Activated CD4-positive, alpha-beta T cell treated with anti-CD3 and anti-CD28 coated beads, Interleukin-2, amount 50 U/mL, for 16 hours (primary cell): ENCODE measurements around the gene RFNG.

Experiments used
- DNase-seq: peaks from one replicate; pipeline ENCODE4 v3.0.0-alpha.2; 2020

The RFNG gene

GRCh38 chr17:82058230-82058854, 6.7 kb upstream of the RFNG start:
- no peak for DNase-seq

DNA sequence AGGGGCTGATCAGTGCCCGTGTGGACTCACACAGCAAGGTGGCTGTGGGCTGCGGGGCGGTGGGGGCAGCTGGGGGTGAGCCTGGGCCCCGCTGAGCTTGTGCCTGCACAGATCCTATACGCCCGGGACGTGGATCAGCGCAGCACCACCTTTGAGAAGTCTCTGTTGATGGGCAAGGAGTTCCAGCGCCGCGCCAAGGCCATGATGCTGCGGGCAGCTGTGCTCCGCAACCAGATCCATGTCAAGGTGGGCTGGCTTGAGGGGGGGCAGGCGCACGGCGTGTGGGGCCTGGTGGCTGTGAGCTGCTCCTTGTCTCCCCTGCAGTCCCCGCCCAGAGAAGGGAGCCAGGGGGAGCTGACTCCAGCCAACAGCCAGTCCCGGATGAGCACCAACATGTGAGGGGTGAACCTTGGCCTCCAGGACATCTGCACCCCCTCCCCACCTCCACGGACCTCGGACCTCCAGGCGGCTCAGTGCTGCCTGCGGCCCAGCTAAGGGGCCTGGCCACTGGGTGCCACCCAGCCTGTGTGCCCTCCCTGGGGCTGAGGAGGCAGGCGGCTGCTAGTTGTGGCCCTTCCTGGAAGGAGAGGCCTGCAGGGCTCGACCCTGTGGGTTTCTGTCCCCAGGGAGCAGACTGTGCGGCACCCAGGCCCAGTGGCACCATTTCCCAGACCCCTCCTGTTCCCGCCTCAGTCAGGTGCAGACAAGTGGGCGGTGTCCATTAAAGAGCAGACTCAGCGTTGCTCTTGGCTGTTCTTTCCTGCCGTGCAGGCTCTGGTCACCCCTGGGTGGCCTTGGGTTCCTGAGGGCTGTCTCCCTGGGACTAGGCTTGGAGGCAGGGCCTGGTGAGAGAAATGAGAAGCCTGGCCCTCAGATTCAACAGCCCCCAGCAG, 5.4 kb upstream of the RFNG start:
- DNase-seq: no peak

DNA sequence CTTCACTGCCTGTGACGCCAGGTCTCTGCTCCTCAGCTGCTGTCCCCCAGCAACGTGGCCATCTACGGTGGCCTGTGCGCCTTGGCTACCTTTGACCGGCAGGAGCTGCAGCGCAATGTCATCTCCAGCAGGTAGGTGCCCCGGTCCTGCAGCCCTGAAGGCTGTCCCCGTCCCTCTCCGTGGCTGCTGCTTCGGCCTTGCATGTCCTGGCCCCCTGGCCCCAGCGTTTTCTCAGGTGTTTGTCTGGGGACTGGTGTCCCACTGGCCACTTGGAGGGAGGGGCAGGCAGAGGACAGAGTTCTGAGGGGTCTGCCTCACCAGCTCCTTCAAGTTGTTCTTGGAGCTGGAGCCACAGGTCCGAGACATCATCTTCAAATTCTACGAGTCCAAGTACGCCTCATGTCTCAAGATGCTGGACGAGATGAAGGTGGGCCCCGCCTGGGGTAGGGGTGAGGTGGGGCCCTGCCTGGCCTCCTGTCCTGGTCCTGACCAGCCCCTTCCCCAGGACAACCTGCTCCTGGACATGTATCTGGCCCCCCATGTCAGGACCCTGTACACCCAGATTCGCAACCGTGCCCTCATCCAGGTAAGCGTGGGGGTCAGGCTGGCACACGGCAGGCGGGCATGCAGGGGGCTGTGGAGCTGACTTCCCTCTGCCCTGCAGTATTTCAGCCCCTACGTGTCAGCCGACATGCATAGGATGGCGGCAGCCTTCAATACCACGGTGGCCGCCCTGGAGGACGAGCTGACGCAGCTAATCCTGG, 4.5 kb upstream of the RFNG start:
- no peak for DNase-seq

GRCh38 chr17:82055023-82055964, 3.7 kb upstream of the RFNG start:
- no peak for DNase-seq

DNA sequence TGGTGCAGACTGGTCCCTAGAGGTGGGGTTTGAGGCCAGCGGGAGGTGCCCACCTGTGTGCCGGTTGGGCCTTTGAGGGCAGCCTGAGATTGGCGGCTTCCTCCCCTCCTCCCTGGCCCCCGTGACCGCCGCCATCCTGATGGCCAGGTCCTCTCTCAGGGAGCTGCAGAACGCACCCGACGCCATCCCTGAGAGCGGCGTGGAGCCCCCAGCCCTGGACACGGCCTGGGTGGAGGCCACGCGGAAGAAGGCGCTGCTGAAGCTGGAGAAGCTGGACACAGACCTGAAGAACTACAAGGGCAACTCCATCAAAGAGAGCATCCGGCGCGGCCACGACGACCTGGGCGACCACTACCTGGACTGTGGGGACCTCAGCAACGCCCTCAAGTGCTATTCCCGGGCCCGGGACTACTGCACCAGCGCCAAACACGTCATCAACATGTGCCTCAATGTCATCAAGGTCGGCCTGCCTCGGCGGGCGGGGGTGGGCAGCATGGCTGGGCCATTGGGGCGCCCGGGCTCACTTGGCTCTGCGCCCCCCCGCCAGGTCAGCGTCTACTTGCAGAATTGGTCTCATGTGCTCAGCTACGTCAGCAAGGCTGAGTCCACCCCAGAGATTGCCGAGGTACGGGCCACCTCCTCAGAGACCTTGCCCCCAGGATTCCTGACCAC, 2.9 kb upstream of the RFNG start:
- no peak for DNase-seq

DNA sequence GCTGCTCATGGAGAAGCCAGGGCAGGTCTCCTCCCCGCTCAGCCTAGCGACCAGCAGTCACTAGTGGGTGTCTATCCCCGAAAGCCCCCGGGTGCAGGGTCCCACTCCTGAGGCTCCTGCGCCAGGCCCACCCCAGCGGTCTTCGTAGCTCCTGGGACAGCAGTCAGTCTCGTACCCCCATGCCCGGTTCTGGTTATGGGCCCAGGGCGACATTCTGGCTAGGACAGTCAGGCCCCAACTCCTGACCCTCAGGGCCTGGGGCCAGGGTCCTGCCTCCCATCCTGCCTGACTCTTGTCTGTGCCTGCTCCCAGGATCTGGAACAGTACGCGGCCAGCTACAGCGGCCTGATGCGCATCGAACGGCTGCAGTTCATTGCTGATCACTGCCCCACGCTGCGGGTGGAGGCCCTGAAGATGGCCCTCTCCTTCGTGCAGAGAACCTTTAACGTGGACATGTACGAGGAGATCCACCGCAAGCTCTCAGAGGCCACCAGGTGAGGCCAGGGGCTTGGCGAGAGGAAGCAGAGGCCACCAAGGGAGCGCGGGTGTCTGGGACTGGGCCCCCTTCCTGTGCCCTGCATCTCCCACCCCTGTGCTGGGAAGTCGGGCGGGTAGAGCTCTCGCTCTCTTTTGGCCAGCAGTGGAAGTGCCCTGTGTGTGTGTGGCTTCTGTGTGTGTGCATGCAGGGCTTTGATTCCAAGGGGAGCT, 2.1 kb upstream of the RFNG start:
- DNase-seq: no peak

DNA sequence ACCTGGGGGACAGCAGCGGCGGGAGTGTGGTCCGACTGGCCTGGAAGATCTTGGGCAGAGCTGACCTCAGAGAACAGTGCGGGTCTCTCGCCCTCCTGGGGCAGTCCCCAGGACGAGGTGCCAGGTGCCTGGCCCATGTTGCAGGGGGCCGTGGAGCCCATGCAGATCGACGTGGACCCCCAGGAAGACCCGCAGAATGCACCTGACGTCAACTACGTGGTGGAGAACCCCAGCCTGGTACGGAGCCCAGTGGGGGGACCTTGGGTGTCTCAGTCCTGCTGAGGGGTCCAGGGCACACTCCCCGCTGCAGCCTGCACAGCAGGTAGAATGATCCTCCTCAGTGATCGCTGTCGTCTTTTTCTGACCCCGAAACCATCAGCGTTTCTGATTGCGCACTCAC, 1.5 kb upstream of the RFNG start:
- DNase-seq: no peak

DNA sequence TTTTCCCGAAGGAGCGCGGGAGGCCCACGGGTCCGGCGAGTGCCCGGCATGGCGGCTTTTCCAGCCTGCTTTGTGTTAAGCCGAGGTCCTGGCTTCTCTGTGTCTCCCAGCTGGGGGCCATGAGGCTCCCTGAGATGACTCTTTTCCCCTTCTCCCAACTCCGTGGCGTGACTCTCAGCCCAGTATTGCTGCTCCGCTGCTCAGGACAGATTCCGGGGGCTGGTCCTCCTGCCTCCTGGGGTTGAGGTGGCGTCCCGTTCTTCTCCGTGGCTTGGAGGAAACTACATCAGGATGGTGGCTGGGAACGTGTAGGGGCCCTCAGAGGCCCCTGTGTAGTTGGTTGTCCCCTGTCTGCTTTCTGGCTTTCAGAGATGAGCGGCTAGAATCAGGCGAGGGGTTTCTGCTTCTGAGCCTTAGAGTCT, 1.0 kb upstream of the RFNG start:
- DNase-seq: no peak

DNA sequence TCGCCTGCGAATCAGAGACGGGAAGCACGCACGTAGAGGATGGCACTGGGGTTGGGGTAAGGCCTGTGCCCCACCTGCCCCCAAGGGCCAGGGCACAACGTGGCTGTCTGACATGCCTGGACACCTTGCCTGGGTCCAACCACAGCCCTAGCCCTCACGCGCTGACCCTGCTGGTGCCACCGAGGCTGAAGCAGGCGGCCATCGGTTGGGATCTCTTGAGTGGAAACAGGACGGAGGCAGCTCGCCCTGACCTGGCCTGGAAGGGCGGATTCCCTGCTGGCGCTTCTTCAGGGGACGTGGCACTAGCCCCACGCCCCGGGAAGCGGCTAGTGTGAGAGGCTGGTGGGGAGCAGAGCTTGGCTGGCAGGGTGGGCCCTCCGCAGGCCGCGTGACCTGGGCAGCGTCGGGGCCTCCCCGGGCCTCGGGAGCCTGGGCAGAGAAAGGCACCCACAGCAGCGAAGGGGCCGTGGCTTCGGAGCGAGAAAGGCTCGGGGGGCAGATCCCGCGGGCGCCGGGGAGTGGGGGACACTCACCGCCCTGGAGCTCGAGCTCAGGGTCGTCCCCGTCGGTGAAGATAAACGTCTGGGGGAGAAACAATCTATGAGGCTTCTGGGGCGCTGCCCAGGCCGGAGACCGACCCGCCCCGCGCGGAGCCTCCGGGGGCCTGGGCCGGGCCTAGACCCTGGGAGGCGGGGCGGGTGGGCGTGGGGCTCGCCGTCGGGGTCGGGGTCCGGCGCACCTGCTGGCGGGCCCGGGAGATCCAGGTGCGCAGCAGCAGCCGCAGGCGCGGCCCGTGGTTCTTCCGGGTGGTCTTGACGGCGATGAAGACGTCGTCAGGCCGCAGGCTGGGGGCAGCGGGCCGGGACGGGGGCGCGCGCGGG, 610 bp downstream of the RFNG start:
- DNase-seq: no peak

- no peak for DNase-seq
Measured at GRCh38 chr17:82050152-82050760, 1.4 kb downstream of the RFNG start.

DNA sequence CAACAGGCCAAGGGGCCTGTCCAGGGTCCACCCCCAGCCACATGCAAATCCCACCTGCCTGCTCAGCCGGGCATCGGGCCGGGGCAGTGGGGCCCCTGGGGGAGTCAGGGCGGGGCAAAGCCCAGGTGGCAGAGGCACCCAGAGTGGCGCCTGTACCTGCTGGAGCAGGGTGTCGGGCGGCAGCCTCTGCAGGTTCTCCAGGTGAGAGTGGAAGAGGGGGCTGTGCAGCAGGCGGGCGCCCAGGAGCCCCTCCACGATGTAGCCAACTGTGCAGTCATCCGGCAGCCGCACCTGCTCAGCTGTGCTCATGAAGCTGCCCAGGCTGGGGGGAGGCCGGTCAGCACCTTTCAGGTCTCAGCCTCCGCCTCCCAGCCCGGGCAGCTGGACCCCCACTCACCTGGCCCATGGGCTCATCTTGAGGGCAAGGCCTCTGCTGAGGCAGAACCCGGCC, 2.1 kb downstream of the RFNG start:
- DNase-seq: no peak

- no peak for DNase-seq
Measured at GRCh38 chr17:82049106-82049505, 2.5 kb downstream of the RFNG start.

- DNase-seq: no peak
Measured at GRCh38 chr17:82048571-82048971, 3.0 kb downstream of the RFNG start.

GRCh38 chr17:82047914-82048570, 3.6 kb downstream of the RFNG start:
- DNase-seq: no peak

- no peak for DNase-seq
Measured at GRCh38 chr17:82047379-82047778, 4.2 kb downstream of the RFNG start.

DNA sequence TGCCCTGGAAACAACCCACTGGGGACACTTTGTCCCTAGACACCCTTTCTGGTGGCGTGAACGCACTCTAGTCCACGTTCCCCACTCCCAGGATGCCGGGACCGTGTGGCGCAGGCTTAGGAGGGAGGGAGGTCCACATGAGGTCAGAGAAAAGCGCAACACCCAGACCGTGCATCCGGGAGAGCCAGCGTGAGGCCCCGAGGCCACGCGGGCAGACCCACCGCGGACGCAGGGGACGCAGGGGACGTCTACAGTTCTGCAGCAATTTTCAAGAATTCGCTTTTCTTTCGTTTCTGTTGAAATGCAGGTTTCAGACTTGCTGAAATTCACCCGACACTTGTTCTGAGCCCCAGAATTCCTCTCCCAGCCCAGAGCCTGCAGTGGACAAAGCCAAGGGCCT, 4.7 kb downstream of the RFNG start:
- no peak for DNase-seq

DNA sequence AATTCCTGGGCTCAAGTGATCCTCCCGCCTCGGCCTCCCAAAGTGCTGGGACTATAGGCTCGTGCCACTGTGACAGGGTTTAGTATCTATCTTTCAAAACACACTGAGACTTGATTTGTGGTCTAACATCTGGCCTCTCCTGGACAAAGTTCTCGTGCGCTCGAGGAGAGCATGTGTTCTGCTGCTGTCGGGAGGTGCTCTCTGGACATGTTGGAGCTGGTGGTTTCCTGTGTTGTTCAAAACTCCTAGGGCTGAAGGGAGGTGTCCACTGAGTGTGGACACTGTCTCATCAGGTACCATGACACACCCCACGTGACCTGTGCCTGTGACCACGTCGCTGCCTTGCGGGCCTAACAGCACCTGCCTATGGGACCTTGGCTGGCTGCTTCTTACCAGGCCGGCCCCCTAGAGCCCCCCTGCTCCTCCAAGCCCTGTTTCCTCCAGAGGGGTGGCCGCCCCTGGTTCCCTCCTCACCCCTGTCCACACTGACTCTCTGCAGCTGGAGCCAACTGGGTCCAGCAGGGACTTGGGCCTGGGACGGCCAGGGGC, 5.6 kb downstream of the RFNG start:
- no peak for DNase-seq

DNA sequence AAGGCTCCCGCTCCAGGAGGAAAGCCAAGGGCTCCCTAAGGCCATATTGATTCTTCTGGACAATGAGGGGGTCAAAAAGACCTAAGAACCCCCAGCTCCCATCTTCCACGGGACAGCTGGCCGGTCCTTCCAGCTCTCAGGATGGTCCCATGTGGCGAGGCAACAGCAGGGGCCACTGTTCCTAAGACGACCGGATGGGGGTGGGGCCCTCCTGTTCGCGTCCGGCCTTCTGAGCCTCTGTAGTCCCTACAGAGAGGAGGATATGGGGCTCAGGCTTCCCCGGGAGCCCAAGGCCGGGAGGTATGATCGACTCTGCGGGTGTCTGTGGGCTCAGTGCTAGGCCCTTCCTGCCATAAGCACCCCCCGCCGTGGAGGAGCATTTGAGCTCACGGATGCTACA, 8.1 kb downstream of the RFNG start:
- no peak for DNase-seq

DNA sequence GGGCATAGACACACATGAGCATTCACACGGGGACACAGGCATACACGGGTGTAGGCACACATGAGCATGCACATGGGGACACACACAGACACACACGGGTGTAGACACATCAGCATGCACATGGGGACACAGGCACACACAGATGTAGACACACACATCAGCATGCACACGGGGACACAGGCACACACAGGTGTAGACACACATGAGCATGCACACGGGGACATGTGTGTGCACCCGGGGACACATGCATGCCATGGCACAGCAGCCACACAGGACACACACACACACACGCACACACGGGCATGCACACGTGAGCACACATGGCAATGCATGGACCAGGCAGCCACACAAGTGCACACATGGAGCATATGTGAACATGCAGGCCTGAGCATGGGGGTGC, 9.0 kb downstream of the RFNG start:
- no peak for DNase-seq
